ENCODE results near the gene TH.
"Not testable (repeated sequence)": the region's sequence is repeated elsewhere in the genome, so short reads cannot be mapped to it uniquely, and the experiment has no call there.

The TH gene

GRCh38 chr11:2193888-2194595 lies 22.4 kb upstream of the TH start:
- H3K23ac ChIP-seq (ENCODE audit: low read length in 2 of 2); H3K14ac ChIP-seq (ENCODE audit: low read length in 2 of 2); H3K4ac ChIP-seq (ENCODE audit: low read depth in 1 of 2, low read length in 2 of 2); H2AFZ ChIP-seq (ENCODE audit: low read depth, low read length); H4K8ac ChIP-seq (ENCODE audit: low read length); H3K79me1 ChIP-seq (replicated peaks; ENCODE audit: low read length, poor library complexity, severe bottlenecking); H3K36me3 ChIP-seq (ENCODE audit: control insufficient read depth in 1 of 2, insufficient read depth in 2 of 2, low read depth in 1 of 2, low read length in 2 of 2); H3K4me1 ChIP-seq (ENCODE audit: control insufficient read depth, insufficient read depth, low read depth, low read length); H3K18ac ChIP-seq (ENCODE audit: low read depth in 1 of 2, low read length in 2 of 2); H3K9me3 ChIP-seq (ENCODE audit: control insufficient read depth, low read length); H3K4me3 ChIP-seq (ENCODE audit: insufficient read depth in 1 of 2, low read depth in 1 of 2, low read length in 2 of 2); H2BK15ac ChIP-seq (ENCODE audit: low read depth, poor library complexity, severe bottlenecking); H2BK12ac ChIP-seq (ENCODE audit: low read length in 2 of 2); H2AK5ac ChIP-seq (ENCODE audit: low read length, severe bottlenecking); H3K4me2 ChIP-seq (ENCODE audit: low read length, poor library complexity, severe bottlenecking); DNase-seq; H3K27ac ChIP-seq (ENCODE audit: low read length, poor library complexity, severe bottlenecking); H2BK5ac ChIP-seq (ENCODE audit: low read depth, low read length, poor library complexity, severe bottlenecking); H2BK120ac ChIP-seq (ENCODE audit: low read depth, low read length); H3K9ac ChIP-seq (ENCODE audit: low read length); H4K91ac ChIP-seq (ENCODE audit: low read length): not testable (repeated sequence)
- H3K27me3 ChIP-seq (ENCODE audit: control insufficient read depth in 1 of 2, insufficient read depth in 1 of 2, low read length in 2 of 2) = peaks cover 21 to 69% of the 10 kb centered on the region in 2 experiments
- WGBS = 67% methylated on average over 15 of the region's 20 CpGs

DNA sequence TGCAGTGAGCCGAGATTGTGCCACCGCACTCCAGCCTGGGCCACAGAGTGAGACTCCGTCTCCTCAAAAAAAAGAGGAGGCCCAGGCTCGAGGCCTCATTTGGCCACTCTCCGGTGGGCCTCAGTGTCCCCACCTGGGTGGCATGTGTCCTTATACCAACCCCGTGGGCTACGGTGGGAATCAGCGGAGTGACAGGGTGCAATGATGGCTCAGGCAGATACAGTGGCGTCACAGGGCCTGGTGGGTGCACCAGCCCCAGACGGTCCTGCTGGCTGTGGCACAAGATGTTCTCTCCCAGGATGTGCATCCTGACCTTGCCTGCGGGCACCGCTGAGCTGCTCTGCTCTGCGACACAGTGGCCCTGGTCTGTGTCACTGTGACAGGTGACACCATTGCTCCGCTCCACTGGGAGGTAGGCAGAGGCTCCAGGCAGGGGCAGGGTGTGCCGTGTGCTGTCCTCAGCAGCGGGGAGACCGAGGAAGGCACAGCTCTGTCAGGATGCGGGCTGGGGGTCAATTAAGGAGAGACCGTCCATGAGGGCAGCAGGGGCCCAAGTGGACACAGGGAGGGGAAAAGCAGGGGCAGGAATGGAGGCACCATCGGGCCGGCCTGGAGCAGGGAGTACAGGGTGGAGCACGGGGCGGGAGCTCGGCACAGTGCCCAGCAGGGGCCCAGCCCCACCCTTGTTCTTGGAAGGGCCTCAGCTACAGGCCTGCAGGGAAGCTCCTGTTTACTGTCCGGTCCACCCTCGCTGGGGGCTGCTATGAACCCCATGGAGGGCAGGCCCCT lies 21.7 kb upstream of the TH start:
- peaks cover 0 to 3% of the 10 kb centered on the region in 2 experiments for H3K36me3 ChIP-seq (ENCODE audit: control insufficient read depth in 1 of 2, insufficient read depth in 2 of 2, low read depth in 1 of 2, low read length in 2 of 2)
- H3K9me3 ChIP-seq (ENCODE audit: control insufficient read depth, low read length) = no peaks in the 10 kb centered on the region
- no peaks in the 10 kb centered on the region for H3K79me1 ChIP-seq (replicated peaks; ENCODE audit: low read length, poor library complexity, severe bottlenecking)
- H3K18ac ChIP-seq (ENCODE audit: low read depth in 1 of 2, low read length in 2 of 2) = no peak overlapping the region
- H3K4me2 ChIP-seq (ENCODE audit: low read length, poor library complexity, severe bottlenecking) = no peak overlapping the region
- H3K27ac ChIP-seq (ENCODE audit: low read length, poor library complexity, severe bottlenecking) = no peak overlapping the region
- WGBS = 88% methylated on average over 26 of the region's 26 CpGs
- no peak overlapping the region for H3K14ac ChIP-seq (ENCODE audit: low read length in 2 of 2)
- H2BK15ac ChIP-seq (ENCODE audit: low read depth, poor library complexity, severe bottlenecking) = no peak overlapping the region
- H3K23ac ChIP-seq (ENCODE audit: low read length in 2 of 2) = no peak overlapping the region
- H4K8ac ChIP-seq (ENCODE audit: low read length) = no peak overlapping the region
- no peak overlapping the region for H2BK5ac ChIP-seq (ENCODE audit: low read depth, low read length, poor library complexity, severe bottlenecking)
- no peak overlapping the region for H4K91ac ChIP-seq (ENCODE audit: low read length)
- H3K4ac ChIP-seq (ENCODE audit: low read depth in 1 of 2, low read length in 2 of 2) = no peak overlapping the region
- peaks cover 21 to 73% of the 10 kb centered on the region in 2 experiments for H3K27me3 ChIP-seq (ENCODE audit: control insufficient read depth in 1 of 2, insufficient read depth in 1 of 2, low read length in 2 of 2)
- no peak overlapping the region for H2AK5ac ChIP-seq (ENCODE audit: low read length, severe bottlenecking)
- no peak overlapping the region for H2BK120ac ChIP-seq (ENCODE audit: low read depth, low read length)
- H3K4me1 ChIP-seq (ENCODE audit: control insufficient read depth, insufficient read depth, low read depth, low read length) = peaks cover 5% of the 10 kb centered on the region
- no peak overlapping the region for H2AFZ ChIP-seq (ENCODE audit: low read depth, low read length)
- H3K9ac ChIP-seq (ENCODE audit: low read length) = no peak overlapping the region
- DNase-seq = no peak
- no peak overlapping the region for H3K4me3 ChIP-seq (ENCODE audit: insufficient read depth in 1 of 2, low read depth in 1 of 2, low read length in 2 of 2)
- H2BK12ac ChIP-seq (ENCODE audit: low read length in 2 of 2) = no peak overlapping the region

GRCh38 chr11:2192435-2192834 lies 20.8 kb upstream of the TH start:
- H3K27me3 ChIP-seq (ENCODE audit: control insufficient read depth in 1 of 2, insufficient read depth in 1 of 2, low read length in 2 of 2) = peaks cover 18 to 81% of the 10 kb centered on the region in 2 experiments
- no peak overlapping the region for H2BK12ac ChIP-seq (ENCODE audit: low read length in 2 of 2)
- H3K9me3 ChIP-seq (ENCODE audit: control insufficient read depth, low read length) = no peaks in the 10 kb centered on the region
- H3K4me2 ChIP-seq (ENCODE audit: low read length, poor library complexity, severe bottlenecking) = no peak overlapping the region
- H4K91ac ChIP-seq (ENCODE audit: low read length) = no peak overlapping the region
- H2AK5ac ChIP-seq (ENCODE audit: low read length, severe bottlenecking) = no peak overlapping the region
- no peak overlapping the region for H2BK5ac ChIP-seq (ENCODE audit: low read depth, low read length, poor library complexity, severe bottlenecking)
- H3K4ac ChIP-seq (ENCODE audit: low read depth in 1 of 2, low read length in 2 of 2) = no peak overlapping the region
- no peak overlapping the region for H3K9ac ChIP-seq (ENCODE audit: low read length)
- DNase-seq = no peak
- H2AFZ ChIP-seq (ENCODE audit: low read depth, low read length) = no peak overlapping the region
- peaks cover 4% of the 10 kb centered on the region for H3K4me1 ChIP-seq (ENCODE audit: control insufficient read depth, insufficient read depth, low read depth, low read length)
- WGBS = 73% methylated on average over 10 of the region's 10 CpGs
- no peak overlapping the region for H3K23ac ChIP-seq (ENCODE audit: low read length in 2 of 2)
- no peak overlapping the region for H3K4me3 ChIP-seq (ENCODE audit: insufficient read depth in 1 of 2, low read depth in 1 of 2, low read length in 2 of 2)
- no peak overlapping the region for H2BK15ac ChIP-seq (ENCODE audit: low read depth, poor library complexity, severe bottlenecking)
- H3K36me3 ChIP-seq (ENCODE audit: control insufficient read depth in 1 of 2, insufficient read depth in 2 of 2, low read depth in 1 of 2, low read length in 2 of 2) = no peaks in the 10 kb centered on the region
- H3K27ac ChIP-seq (ENCODE audit: low read length, poor library complexity, severe bottlenecking) = no peak overlapping the region
- no peaks in the 10 kb centered on the region for H3K79me1 ChIP-seq (replicated peaks; ENCODE audit: low read length, poor library complexity, severe bottlenecking)
- H3K18ac ChIP-seq (ENCODE audit: low read depth in 1 of 2, low read length in 2 of 2) = no peak overlapping the region
- no peak overlapping the region for H2BK120ac ChIP-seq (ENCODE audit: low read depth, low read length)
- H3K14ac ChIP-seq (ENCODE audit: low read length in 2 of 2) = no peak overlapping the region
- no peak overlapping the region for H4K8ac ChIP-seq (ENCODE audit: low read length)

DNA sequence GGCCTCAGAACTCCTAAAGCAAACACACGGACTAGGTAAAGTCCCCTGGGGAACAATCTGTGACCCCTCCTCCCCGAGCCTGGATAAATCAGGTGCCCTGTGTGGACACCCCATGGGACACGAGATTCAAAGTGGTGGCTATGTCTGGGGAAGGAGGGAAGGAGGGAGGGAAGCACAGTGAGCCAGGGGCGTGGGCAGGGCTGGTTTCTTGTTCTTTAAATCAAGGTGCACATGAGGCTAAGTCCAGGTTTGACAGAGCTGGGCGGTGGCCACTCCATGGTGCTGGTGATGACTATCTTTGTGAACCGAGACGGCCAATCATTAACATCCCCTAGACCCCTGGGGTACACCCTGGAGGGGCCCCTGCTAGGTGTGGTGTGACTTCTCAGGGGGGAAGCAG lies 20.3 kb upstream of the TH start:
- Histone ChIP-seq H3K4ac (ENCODE audit: low read depth in 1 of 2, low read length in 2 of 2) (no peak overlapping the region), H2BK15ac (ENCODE audit: low read depth, poor library complexity, severe bottlenecking) (no peak overlapping the region), H3K9ac (ENCODE audit: low read length) (no peak overlapping the region), H2AFZ (ENCODE audit: low read depth, low read length) (no peak overlapping the region), H2BK12ac (ENCODE audit: low read length in 2 of 2) (no peak overlapping the region), H3K4me3 (ENCODE audit: insufficient read depth in 1 of 2, low read depth in 1 of 2, low read length in 2 of 2) (no peak overlapping the region), H3K79me1 (replicated peaks; ENCODE audit: low read length, poor library complexity, severe bottlenecking) (no peaks in the 10 kb centered on the region), H3K18ac (ENCODE audit: low read depth in 1 of 2, low read length in 2 of 2) (no peak overlapping the region), H4K91ac (ENCODE audit: low read length) (no peak overlapping the region), H2BK5ac (ENCODE audit: low read depth, low read length, poor library complexity, severe bottlenecking) (no peak overlapping the region), H4K8ac (ENCODE audit: low read length) (no peak overlapping the region), H3K23ac (ENCODE audit: low read length in 2 of 2) (no peak overlapping the region), H3K27me3 (ENCODE audit: control insufficient read depth in 1 of 2, insufficient read depth in 1 of 2, low read length in 2 of 2) (peaks cover 17 to 84% of the 10 kb centered on the region in 2 experiments), H3K14ac (ENCODE audit: low read length in 2 of 2) (no peak overlapping the region), H3K27ac (ENCODE audit: low read length, poor library complexity, severe bottlenecking) (no peak overlapping the region), H3K4me1 (ENCODE audit: control insufficient read depth, insufficient read depth, low read depth, low read length) (peaks cover 7% of the 10 kb centered on the region), H3K4me2 (ENCODE audit: low read length, poor library complexity, severe bottlenecking) (no peak overlapping the region), H2AK5ac (ENCODE audit: low read length, severe bottlenecking) (no peak overlapping the region), H3K9me3 (ENCODE audit: control insufficient read depth, low read length) (no peaks in the 10 kb centered on the region), H3K36me3 (ENCODE audit: control insufficient read depth in 1 of 2, insufficient read depth in 2 of 2, low read depth in 1 of 2, low read length in 2 of 2) (no peaks in the 10 kb centered on the region), H2BK120ac (ENCODE audit: low read depth, low read length) (no peak overlapping the region)
- WGBS = 73% methylated on average over 7 of the region's 7 CpGs
- no peak for DNase-seq

All from mesenchymal stem cell (in vitro differentiated cells and primary cell).